Measurements from ENCODE around the gene CACNG3.

DNA sequence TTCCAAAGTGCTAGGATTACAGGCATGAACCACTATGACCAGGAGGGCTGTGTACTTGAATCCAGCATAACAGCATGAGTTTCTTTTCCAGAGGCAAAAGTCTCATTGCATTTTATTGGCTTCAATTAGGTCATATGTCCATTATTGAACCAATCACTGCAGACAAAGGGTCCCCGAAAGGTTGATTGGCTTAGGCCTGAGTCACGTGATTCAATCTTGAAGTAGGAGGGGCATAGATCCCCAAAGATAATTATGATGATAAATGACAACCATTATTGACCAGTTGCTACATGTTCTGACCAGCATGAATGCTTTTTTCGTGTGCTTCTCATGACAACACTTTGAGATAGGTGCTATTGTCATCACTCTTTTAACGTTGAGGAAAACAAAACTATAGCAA, 25.3 kb downstream of the CACNG3 start:
- TF ChIP-seq POLR2A (IDR thresholded peaks at IDR 0.05), result no peak
- TF ChIP-seq POLR2AphosphoS5 (IDR thresholded peaks at IDR 0.05), result no peak
- TF ChIP-seq, protein P1, sequence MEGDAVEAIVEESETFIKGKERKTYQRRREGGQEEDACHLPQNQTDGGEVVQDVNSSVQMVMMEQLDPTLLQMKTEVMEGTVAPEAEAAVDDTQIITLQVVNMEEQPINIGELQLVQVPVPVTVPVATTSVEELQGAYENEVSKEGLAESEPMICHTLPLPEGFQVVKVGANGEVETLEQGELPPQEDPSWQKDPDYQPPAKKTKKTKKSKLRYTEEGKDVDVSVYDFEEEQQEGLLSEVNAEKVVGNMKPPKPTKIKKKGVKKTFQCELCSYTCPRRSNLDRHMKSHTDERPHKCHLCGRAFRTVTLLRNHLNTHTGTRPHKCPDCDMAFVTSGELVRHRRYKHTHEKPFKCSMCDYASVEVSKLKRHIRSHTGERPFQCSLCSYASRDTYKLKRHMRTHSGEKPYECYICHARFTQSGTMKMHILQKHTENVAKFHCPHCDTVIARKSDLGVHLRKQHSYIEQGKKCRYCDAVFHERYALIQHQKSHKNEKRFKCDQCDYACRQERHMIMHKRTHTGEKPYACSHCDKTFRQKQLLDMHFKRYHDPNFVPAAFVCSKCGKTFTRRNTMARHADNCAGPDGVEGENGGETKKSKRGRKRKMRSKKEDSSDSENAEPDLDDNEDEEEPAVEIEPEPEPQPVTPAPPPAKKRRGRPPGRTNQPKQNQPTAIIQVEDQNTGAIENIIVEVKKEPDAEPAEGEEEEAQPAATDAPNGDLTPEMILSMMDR (IDR thresholded peaks at IDR 0.05), result no peak

Measured in transverse colon (tissue), 4 donors.